MM.1S (cell line): Measurements from ENCODE around the gene ANO2.

Source experiments
- DNase-seq: peaks from one replicate; pipeline ENCODE4 v3.0.0-alpha.2; 2015
- H2AFZ ChIP-seq: fragments of 300-600 bp; sonication (generic); 2 replicates; pipeline ENCODE4 v1.6.0; 2016; ENCODE audit warnings: antibody characterized with exemption, low read length
- H3F3A ChIP-seq: fragments of 300-600 bp; sonication (generic); 2 replicates; pipeline ENCODE4 v1.6.1; 2016; ENCODE audit warnings: mild to moderate bottlenecking, antibody characterized with exemption, low read length, moderate library complexity, mixed read lengths; ENCODE audit not compliant: insufficient read depth
- H3K27ac ChIP-seq: fragments of 300-600 bp; sonication (generic); 2 replicates; pipeline ENCODE4 v1.5.1; 2016; ENCODE audit warnings: mild to moderate bottlenecking, low read length
- H3K27me3 ChIP-seq: fragments of 300-600 bp; sonication (generic); replicated peaks from 2 replicates; pipeline ENCODE4 v1.6.0; 2016; ENCODE audit warnings: low read length; ENCODE audit not compliant: insufficient read depth
- H3K36me3 ChIP-seq: fragments of 300-600 bp; sonication (generic); replicated peaks from 2 replicates; pipeline ENCODE4 v1.6.1; 2016; ENCODE audit warnings: mild to moderate bottlenecking, low read length, mixed read lengths; ENCODE audit not compliant: insufficient read depth
- H3K4me1 ChIP-seq: fragments of 300-600 bp; sonication (generic); 2 replicates; pipeline ENCODE4 v1.6.1; 2016; ENCODE audit warnings: low read length, mixed read lengths
- H3K4me2 ChIP-seq: fragments of 300-600 bp; sonication (generic); 2 replicates; pipeline ENCODE4 v1.6.0; 2016; ENCODE audit warnings: low read depth, low read length
- H3K4me3 ChIP-seq: fragments of 300-600 bp; sonication (generic); 2 replicates; pipeline ENCODE4 v1.5.1; 2016; ENCODE audit warnings: low read length, mixed read lengths
- H3K79me2 ChIP-seq: fragments of 300-600 bp; sonication (generic); 2 replicates; pipeline ENCODE4 v1.6.1; 2016; ENCODE audit warnings: mixed run types, low read length, mixed read lengths
- H3K9ac ChIP-seq: fragments of 300-600 bp; sonication (generic); 2 replicates; pipeline ENCODE4 v1.6.1; 2016; ENCODE audit warnings: low read length, mixed read lengths
- H3K9me2 ChIP-seq: fragments of 300-600 bp; sonication (generic); replicated peaks from 2 replicates; pipeline ENCODE4 v1.6.1; 2016; ENCODE audit warnings: mild to moderate bottlenecking, low read length, mixed read lengths; ENCODE audit not compliant: insufficient read depth
- H3K9me3 ChIP-seq: fragments of 300-600 bp; sonication (generic); replicated peaks from 2 replicates; pipeline ENCODE4 v1.6.1; 2016; ENCODE audit warnings: mild to moderate bottlenecking, low read length, mixed read lengths; ENCODE audit not compliant: insufficient read depth
- H4K20me1 ChIP-seq: fragments of 300-600 bp; sonication (generic); 2 replicates; pipeline ENCODE4 v1.6.1; 2016; ENCODE audit warnings: mild to moderate bottlenecking, low read length, moderate library complexity, mixed read lengths; ENCODE audit not compliant: insufficient read depth
- CTCF ChIP-seq: fragments of 300-600 bp; sonication (generic); IDR thresholded peaks from 2 replicates; pipeline ENCODE4 v1.5.1; 2016; ENCODE audit warnings: antibody characterized with exemption, low read length, mixed read lengths
- EZH2 ChIP-seq: fragments of 300-600 bp; sonication (generic); optimal IDR thresholded peaks from 2 replicates; pipeline ENCODE3; 2017; ENCODE audit warnings: low read depth, mild to moderate bottlenecking, antibody characterized with exemption, low read length, mixed read lengths
- EZH2phosphoT487 ChIP-seq: fragments of 300-600 bp; sonication (generic); IDR thresholded peaks from 2 replicates; pipeline ENCODE4 v1.6.1; 2018; ENCODE audit warnings: antibody characterized with exemption, low read length

The ANO2 gene

DNA sequence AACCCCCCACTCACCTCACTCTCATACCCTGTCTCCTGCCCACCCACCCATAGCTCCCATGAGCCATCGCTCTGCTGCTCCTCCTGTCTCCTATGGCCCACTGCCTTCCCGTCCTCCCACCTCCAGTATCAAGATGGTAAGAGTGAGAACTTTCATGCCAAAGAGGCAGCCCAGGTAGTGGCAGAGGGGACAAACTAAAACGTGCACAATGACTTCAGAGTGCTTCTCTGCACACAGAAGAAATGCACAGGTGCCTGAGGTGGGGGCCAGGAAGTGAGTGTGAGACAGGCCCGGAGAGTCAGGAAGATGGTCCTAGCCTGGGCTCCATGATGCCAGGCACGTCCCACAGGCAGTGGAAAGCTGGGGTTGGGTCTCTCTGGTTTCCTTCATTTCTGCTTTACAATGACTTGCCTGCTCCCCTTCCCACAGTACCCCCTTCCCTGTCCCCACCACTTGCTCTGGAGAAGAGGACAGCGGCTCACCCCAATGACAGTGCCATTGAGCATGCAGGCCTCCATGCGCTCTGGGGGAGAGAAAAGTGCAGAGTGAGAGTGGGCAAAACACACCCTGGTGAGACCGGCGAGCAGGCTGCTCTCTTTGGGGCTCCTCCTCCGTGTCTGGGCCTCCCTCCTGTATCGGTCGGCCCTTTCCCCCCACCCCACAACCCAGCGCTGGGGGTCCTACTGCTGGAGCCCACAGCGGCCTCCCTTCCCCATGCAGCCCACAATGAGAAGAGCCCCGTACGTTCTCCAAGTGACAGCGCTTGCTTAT lies 22.8 kb upstream of the ANO2 start:
- Histone ChIP-seq H3K9me2 (no peaks in the 10 kb centered on the region), H3F3A (no peaks in the 10 kb centered on the region), H3K27ac (no peak overlapping the region), H3K36me3 (no peaks in the 10 kb centered on the region), H4K20me1 (no peaks in the 10 kb centered on the region), H3K4me1 (no peaks in the 10 kb centered on the region), H3K4me3 (no peak overlapping the region), H3K4me2 (no peak overlapping the region), H3K27me3 (no peaks in the 10 kb centered on the region), H3K9me3 (no peaks in the 10 kb centered on the region), H2AFZ (no peak overlapping the region), H3K9ac (no peak overlapping the region), H3K79me2 (no peaks in the 10 kb centered on the region)
- TF ChIP-seq EZH2phosphoT487 (no peak), EZH2 (no peak), CTCF (no peak)
- DNase-seq, result no peak

GRCh38 chr12:5966486-5967095 lies 21.5 kb upstream of the ANO2 start:
- H3K79me2 ChIP-seq, result no peaks in the 10 kb centered on the region
- H3K9ac ChIP-seq, result no peak overlapping the region
- H3F3A ChIP-seq, result no peaks in the 10 kb centered on the region
- H3K27ac ChIP-seq, result no peak overlapping the region
- H3K27me3 ChIP-seq, result no peaks in the 10 kb centered on the region
- no peak for TF ChIP-seq CTCF
- TF ChIP-seq EZH2phosphoT487, result no peak
- no peak for TF ChIP-seq EZH2
- H3K4me3 ChIP-seq, result no peak overlapping the region
- H4K20me1 ChIP-seq, result no peaks in the 10 kb centered on the region
- H3K9me3 ChIP-seq, result no peaks in the 10 kb centered on the region
- no peak overlapping the region for H3K4me2 ChIP-seq
- H3K36me3 ChIP-seq, result no peaks in the 10 kb centered on the region
- no peak overlapping the region for H2AFZ ChIP-seq
- H3K4me1 ChIP-seq, result no peaks in the 10 kb centered on the region
- no peaks in the 10 kb centered on the region for H3K9me2 ChIP-seq
- no peak for DNase-seq

GRCh38 chr12:5965950-5966383 lies 20.9 kb upstream of the ANO2 start:
- Histone ChIP-seq H3K79me2 (no peaks in the 10 kb centered on the region), H3K4me1 (no peaks in the 10 kb centered on the region), H3F3A (no peaks in the 10 kb centered on the region), H3K27ac (no peak overlapping the region), H3K27me3 (no peaks in the 10 kb centered on the region), H3K4me3 (no peak overlapping the region), H2AFZ (no peak overlapping the region), H3K9ac (no peak overlapping the region), H3K36me3 (no peaks in the 10 kb centered on the region), H4K20me1 (no peaks in the 10 kb centered on the region), H3K9me2 (no peaks in the 10 kb centered on the region), H3K4me2 (no peak overlapping the region), H3K9me3 (no peaks in the 10 kb centered on the region)
- DNase-seq, result peak; percentile 57
- TF ChIP-seq EZH2 (no peak), CTCF (peak; percentile 87), EZH2phosphoT487 (no peak)
